Left lobe of liver (tissue), 2 donors: ENCODE measurements around the gene FLYWCH1. TPM values are rescaled to one million over a fixed set of nuclear protein-coding genes. Genes with fewer than 3 reads are reported as not detected.

Source experiments
- ATAC-seq: fragments of 200-7000 bp; cut with Tn5 transposase; one replicate; pipeline ENCODE4 v1.9.1; 2020; ENCODE audit warnings: mild to moderate bottlenecking, moderate library complexity
- DNase-seq: peaks from one replicate; pipeline ENCODE4 v3.0.0-alpha.2; 2020; ENCODE audit warnings: low spot score
- total RNA-seq: library from RNA; stranded (reverse); gene quantifications from one replicate; pipeline ENCODE4 v1.2.1, GENCODE V29; 2021
- donor health status: DM: no; HTN: no; CAD: no; lungs with moderate emphysema.
- donor health status: DM: no; HTN: yes; CAD: no.

FLYWCH1 gene
- total RNA-seq, 1 donor from 2014 or later: 18.8 TPM

DNA sequence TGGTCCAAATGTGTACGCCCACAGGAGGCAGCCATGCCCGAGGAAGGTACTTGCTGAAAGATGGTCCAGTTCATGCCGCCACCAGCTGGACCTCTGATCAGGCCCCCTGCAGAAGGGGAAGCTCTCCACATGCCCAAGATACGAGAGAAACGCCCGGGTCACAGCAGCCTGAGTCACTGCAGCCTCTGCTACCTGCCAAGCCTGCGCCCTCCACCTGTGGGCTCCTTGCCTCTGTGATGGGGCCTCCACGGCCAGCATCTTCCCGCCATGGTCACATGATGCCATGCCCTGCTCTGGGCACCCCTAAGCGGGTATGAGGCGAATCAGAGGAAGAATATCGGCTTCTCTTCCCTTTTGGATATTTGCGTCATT is 38.6 kb downstream of the FLYWCH1 start:
- ATAC-seq (no peak), DNase-seq (no peak)

DNA sequence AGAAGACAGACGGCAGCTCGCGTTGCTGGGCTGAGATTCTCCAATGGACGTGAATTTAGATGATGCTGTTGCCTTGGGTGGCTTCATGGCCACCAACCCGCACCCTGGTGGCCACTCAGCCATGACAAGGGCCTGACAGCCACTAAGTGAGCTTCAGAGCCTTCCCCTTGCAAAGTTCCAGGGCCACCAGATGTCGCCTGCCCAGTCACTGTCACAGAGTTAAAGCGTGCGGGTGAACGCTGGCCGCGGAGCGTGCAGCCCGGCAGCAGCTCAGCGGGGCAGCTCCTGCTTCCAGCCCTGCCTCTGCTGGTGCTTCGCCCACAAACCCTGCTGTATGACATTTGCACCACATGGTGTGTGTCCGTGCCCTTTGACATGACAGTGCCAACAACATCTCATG is 39.0 kb downstream of the FLYWCH1 start:
- ATAC-seq: no peak
- no peak for DNase-seq

DNA sequence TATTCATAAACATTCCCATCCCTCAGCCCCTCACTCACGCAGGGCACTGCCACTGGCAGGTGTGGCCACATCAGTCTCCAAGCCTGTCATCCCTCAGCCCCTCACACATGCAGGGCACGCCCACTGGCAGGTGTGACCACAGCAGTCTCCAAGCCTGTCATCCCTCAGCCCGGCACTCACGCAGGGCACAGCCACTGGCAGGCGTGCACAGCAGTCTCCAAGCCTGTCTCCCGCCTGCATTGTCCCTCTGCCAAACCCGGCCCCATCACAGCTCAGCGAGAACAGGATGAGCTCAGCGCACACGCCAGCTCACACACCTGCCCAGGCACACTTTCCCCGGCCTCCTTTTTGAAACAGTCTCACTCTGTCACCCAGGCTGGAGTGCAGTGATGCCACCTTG is 40.9 kb downstream of the FLYWCH1 start:
- no peak for DNase-seq
- no peak for ATAC-seq

DNA sequence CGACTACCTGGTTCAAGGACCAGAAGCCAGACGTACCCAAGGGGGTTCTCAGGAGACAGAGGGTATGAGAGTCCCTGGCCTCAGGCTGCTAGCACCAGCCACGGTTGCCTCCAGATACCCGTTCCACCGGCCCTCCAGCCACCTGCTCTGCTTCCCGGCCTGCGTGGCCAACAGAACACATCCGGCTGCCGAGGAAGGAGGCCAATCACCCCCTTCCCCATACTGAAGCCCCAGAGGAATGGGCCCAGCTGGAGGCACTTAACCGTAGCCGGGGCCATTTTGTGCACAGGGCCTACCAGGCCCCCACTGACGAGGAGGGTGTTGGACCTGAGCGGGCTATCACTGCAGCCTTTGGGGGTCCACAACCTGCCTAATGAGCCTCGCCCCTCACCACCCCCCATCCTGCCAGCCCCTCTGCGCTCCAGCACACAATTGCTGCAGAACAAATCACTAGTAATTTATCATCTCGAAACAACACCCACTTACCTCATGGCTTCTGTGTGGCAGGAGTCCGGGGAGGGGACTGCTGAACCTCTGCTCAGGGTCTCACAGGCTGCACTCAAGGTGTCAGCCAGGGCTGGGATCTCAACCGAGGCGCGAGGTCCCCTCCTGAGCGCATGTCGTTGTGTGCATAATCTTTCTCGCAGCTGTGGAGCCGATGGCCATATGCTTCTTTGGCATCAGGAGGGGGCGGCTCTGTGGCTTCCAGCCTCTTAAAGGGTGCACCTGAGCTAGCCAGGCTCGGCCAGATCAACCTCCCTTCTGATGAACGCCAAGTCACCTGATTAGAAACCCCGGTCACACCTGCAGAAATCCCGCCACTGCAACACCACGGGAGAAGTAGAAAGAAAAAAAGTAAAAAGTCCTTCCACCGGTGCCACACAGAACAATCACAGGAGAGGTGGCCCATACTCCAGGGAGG is 42.2 kb downstream of the FLYWCH1 start:
- ATAC-seq (no peak), DNase-seq (peak; percentile 37)

DNA sequence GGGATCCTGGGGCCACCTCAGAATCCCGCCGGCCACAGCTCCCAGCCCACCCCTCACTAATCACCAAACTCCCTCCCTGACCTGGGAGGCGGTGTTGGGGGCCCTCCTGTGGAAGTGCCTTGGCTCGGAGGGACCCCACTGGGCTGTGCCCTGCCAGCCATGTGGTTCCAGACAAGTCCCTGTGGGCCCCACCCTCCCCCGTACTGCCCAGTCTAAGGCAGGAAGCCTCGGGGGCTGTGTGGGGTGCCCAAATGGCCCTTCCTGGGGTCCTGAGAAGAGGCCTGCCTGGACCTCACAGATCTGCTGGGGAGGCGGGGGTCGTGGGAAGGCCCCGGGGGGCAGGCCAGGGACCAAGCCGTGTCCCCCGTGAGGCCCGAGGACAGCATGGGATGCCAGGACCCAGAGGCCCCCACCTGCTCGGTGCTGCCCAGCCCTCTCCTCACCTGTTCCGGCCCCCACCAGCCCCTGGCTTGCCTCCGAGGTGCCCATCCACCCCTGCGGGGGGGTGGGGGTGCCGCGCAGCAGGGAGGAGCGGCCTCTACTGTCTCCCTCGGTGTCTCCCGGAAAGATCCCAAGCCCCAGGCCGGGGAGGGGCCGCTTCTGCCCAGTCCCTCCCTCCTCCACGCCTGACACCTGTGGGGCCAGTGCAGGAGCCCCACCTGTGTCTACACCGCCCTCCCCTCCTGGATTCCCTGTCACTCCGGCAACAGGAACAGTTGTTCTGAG is 43.1 kb downstream of the FLYWCH1 start:
- ATAC-seq (no peak), DNase-seq (no peak)

DNA sequence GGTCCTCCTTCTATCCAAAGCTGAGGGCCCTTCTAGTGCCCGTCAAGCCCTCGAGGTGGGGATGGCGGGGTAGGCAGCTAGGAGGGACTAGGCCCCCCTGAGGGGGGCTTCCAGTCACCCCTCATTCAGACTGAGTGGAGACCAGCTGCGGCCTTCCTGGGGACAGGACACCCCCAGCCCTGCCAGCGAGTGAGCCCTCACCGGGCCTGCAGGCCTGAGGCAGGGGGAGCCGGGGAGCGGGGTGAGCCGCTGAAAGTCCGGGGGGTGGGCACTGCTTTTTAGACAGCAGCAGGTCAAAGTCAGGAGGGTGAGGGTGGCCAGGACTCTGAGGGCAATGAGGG is 43.7 kb downstream of the FLYWCH1 start:
- ATAC-seq: no peak
- DNase-seq: no peak

DNA sequence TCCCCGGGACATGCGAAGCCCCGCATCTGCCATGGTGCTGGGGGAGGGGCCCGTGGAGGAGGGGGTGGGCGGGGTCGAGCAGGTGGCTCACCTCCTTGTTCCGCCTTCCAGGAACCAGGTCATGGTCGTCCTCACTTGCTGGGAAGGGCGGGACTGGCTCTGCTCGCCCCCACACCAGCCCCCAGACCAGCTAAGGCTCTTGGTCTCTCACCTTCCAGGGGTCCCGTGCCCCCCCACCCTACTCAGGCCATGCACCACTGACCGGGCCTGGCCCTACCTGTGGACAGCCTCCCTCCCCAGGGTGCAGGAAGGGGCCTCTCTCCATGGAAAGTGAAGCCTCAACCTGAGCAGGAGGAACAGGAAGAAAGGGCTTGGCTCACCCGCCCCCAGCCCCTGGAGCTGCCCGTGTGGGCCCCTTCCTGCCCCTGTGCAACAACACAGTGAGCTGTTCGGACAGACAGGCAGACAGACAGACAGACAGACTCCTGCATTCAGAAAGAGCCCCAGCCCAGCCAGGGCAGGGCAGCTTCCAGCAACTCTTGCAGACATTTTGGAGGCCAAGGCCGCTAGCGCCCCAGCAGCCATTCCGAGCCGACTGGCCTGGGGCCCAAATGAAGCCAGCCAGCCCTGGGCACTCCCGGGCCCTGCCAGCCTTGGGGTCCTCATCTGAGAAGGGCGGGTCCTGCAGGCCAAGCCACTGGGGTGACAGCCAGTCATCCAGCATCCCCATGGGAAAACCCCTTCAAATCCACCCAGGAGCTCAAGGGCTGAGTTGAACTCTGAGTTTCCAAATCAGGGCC is 44.2 kb downstream of the FLYWCH1 start:
- ATAC-seq: no peak

DNA sequence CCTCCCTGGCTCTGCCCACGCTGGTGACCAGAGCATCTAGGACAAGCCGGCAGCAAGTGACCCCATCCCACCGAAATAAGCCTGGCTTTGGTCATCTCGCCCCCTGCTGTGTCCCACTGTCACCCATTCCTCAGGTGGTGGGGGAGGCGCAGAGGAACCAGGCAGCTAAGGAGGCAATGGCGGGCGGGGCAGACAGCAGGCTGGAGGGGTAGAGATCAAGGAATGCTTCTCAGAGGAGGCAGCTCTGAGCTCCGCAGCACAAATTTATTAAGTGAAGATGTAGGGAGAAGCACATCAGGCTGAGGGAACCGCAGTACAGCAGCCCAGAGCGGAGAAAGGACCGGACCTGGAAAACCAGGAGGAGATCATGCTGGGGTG is 44.8 kb downstream of the FLYWCH1 start:
- DNase-seq (no peak), ATAC-seq (no peak)

More for the DNA sequence above, 44.2 kb downstream of the FLYWCH1 start:
- peak; percentile 42 for DNase-seq

DNA sequence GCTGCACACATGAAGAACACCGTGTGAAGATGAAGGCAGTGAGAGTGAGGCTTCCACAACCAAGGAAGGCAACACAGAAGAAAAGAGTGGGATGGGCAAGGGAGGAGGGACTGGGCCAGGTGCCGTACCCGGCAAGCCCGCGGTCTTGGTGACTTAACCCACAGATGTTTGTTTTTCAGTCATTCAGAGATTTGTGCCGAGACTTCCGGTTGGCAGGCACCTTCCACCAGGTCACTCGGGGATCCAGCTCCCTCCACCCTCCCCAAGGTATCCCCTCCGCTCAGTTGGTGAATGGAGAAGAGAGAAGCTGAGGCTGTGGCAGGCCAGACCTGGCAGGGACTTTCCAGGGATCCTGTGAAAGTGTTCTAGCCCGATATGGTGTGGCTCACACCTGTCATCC is 47.5 kb downstream of the FLYWCH1 start:
- ATAC-seq: no peak
- no peak for DNase-seq

DNA sequence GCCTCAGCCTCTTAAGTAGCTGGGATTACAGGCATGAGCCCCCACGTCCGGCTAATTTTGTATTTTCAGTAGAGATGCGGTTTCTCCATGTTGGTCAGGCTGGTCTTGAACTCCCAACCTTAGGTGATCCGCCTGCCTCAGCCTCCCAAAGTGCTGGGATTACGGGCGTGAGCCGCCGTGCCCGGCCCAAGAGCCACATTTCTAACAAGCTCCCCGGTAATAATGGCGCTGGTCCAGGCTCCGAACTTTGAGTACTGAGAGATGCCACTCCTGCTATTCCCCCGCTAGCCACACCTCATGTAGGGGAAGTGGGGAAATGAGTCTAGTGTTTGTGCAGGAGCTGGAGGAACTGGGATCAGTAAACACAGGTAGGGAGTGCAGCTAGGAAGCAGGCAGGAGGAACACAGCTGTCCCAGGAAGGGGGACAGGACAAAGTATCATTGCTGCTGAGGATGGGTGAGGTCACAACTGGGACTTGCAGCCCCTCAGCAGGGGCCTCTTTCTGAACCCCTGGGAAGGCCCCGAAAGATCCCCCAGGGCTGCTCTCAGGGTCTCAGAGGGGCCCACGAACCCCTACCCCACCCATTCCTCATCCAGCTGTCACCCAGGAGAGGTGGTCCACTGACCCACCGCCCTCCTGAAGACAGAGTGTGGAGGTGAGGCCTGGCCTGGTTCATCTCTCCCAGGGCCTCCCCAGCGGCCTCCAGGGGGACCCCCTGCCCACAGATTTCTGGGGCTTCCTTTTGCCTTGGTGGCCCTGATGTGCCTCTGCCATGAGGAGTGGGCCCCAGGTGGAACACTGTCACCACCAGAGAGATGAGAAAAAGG is 48.7 kb downstream of the FLYWCH1 start:
- no peak for ATAC-seq
- DNase-seq: no peak

DNA sequence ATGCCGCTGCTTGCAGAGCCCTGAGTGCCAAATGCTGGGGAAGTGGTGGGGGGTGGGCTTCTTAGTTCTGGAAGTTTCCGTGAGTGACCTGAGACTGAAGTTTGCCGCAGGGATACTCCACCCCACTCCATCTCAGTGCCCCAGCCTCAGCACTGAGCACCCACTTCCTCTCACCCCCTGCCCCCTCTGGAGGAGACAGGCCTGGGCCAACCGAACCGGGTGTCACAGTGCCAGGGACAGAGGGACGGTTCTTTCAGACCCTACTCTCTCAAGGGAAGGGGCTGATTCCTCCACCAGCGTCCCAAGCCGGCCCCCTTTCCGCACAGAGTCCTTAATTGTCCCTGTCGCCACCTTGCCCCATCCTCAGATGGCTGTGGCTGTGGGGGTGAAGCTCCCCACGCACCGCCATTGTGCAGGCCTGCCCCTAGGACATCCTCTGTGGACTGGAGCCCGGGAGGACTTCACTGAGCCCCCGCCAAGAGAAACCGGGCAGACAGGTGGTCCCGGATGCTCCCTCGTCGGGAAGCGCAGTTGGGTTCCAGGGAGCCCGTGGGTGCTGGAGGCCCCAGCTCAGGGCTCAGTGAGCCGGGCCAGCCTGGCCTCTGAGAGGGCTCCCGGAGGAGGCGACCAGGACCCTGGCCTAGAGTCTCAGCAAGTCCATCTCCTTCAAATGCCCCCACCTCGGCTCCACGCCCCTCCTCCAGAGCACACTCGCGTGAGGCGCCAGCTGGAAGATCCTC is 50.8 kb downstream of the FLYWCH1 start:
- ATAC-seq: no peak
- DNase-seq: no peak

DNA sequence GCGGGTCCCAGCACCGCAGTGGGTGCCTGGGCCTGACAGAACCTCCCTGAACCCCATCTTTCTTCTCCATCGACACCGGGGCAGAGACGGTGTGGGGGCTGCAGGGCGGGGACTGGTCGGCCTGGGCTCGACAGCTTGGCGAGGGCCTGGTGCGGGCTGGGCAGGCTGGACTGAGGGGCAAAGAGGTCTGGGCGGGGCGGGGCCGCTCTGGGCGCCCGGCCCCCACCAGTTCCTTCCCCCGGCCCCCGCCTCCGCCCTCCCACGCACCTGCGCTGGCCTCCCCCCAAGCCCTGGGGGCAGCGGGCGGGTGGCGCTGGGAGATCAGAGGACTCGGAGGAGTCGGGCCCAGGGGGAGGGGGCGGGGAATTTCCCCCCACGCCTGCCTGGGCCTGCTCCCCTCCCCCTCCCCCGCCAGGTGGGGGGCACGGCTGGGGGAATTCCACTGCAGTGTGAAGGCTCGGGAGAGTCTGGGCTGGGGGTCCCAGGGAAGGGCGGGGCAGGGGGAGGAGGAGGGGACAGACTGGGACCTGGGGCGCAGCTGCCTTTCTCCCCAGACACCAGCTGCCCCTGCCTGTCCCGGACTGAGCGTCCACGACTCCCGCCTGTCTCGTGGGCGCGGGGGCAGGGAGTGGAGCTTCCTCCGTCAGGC is 51.5 kb downstream of the FLYWCH1 start:
- DNase-seq (peak; percentile 40), ATAC-seq (no peak)

DNA sequence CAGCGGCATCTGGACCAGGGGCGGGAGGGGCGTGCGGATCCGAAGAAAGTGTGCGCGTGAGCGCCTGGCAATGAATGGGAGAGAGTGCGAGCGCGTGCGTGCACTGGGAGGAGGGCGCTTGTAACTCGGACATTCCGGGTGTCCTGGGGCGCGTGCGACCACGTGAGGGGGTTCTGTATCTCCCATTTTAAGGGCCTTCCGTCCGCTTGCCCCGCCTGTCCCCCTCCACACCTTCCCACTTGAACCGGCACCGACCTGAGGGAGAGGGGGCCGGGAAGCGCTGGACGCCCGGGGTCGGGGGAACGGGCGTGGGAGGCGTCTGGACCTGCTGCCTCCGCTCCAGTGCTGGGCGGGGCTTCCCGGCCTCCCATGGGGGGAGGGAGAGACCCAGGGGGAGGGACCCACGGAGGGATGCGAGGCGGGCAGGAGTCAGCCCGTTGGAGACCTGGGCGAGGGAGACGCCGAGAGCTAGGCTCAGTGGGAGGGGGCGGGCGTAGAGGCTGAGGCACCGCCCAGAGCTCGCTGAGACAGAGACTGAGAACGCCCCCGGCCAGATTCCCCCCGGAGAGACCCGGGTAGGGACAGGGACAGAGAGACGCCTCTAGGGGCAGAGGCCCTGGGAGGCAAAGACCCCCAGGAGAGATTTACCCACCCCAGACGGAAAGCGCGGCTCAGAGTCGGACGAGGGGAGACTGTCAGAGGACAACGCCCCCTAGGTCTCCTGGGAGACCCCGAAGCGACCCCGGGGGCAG is 52.2 kb downstream of the FLYWCH1 start, which contains the start of gene KREMEN2:
Gene KREMEN2 (plus strand): TSS at position 553 of the 752 bp plus-strand sequence. CDS start 246 bp downstream, outside the sequence.
- ATAC-seq: no peak
- peak; percentile 39 for DNase-seq

DNA sequence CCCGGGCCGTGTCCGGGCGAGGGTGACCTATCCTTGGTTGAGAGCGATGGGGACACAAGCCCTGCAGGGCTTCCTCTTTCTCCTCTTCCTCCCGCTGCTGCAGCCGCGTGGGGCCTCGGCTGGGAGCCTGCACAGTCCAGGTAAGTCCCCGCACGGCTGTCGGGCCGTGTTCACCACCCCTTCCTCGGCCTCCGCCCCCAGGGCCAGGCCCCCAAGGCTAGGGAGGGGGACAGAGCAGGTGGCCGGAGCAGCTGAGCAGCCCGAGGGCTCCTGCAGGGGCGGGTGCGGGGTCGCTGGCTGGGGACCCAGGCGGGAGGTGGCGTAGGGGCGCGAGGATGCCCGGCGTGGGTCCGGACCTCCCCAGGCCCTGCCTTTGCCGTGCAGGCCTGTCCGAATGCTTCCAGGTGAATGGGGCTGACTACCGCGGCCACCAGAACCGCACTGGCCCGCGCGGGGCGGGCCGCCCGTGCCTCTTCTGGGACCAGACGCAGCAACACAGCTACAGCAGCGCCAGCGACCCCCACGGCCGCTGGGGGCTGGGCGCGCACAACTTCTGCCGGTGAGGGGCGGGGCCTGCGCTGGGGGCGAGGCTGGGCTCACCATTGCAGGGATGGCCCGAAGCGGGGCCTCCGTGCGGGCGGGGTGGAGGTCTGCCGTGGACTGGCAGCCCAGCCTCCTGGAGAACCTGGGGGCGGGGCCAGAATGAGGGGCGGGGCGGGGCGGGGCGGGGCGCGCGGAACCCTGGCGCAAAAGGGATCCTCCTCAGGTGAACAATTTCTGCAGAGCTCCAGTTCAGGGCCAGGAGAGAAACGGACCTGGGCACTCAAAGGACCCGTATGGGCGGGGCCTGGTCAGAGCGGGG is 53.0 kb downstream of the FLYWCH1 start:
- DNase-seq (peak; percentile 45), ATAC-seq (no peak)

DNA sequence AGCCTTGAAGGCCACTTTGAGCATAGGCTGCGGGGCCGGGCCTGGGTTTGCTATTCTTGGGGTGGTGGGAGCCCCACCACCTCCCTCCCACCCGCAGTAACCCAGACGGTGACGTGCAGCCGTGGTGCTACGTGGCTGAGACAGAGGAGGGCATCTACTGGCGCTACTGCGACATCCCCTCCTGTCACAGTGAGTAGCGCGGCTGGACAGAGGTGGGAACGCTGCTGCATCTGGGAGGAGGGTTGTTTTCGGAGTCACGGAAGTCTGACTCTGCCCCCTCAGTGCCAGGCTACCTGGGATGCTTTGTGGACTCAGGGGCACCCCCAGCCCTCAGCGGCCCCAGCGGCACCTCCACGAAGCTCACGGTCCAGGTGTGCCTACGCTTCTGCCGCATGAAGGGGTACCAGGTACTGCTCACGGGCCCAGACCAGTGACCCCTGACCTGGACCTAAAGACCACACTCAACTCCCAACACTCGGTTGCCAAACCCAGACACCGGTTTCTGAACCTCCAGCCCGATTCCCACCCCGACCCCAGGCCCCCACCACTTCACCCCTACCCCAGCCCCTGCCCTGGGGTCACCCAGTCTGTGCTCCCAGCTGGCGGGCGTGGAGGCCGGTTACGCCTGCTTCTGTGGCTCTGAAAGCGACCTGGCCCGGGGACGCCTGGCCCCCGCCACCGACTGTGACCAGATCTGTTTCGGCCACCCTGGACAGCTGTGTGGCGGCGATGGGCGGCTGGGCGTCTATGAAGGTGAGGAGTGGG is 54.5 kb downstream of the FLYWCH1 start:
- DNase-seq: peak; percentile 45
- no peak for ATAC-seq

DNA sequence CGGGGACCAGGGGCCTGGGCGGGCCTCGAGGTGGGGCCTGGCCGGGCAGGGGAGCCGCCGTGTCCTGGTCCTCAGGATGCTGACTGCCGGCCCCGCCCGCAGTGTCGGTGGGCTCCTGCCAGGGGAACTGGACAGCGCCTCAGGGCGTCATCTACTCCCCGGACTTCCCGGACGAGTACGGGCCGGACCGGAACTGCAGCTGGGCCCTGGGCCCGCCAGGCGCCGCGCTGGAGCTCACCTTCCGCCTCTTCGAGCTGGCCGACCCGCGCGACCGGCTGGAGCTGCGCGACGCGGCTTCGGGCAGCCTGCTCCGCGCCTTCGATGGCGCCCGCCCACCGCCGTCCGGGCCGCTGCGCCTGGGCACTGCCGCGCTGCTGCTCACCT is 55.1 kb downstream of the FLYWCH1 start:
- ATAC-seq: no peak
- DNase-seq: no peak

DNA sequence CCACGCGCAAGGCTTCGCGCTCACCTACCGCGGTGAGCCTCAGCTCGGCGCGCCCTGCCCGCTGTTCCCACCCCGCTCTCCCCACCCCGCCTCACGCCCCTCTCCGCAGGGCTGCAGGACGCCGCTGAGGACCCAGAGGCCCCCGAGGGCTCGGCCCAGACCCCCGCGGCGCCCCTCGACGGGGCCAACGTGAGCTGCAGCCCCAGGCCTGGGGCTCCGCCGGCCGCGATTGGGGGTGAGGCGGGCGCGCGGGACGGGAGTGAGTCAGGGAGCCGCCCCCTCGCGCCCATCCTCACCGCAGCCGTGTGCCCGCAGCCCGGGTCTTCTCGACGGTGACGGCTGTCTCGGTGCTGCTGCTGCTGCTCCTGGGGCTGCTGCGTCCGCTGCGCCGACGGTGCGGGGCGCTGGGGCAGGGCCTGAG is 55.5 kb downstream of the FLYWCH1 start:
- DNase-seq: no peak
- ATAC-seq: no peak
